Skeletal muscle tissue (tissue), 4 donors: ENCODE measurements around the gene CYP27A1. TPM values are rescaled to one million over a fixed set of nuclear protein-coding genes. Genes with fewer than 3 reads are reported as not detected.

Experiments
- H3K27ac ChIP-seq: one replicate; pipeline ENCODE4 v1.7.0; 2013; ENCODE audit warnings: mild to moderate bottlenecking, low read depth, low read length, inconsistent platforms
- H3K27me3 ChIP-seq, 3 donors: one replicate each; pipeline ENCODE4 v1.7.0; 2013; ENCODE audit warnings: low read length in 3 of 3; ENCODE audit not compliant: control insufficient read depth in 3 of 3, insufficient read depth in 3 of 3
- H3K36me3 ChIP-seq, 3 donors: one replicate each; pipeline ENCODE4 v1.7.0; 2013; ENCODE audit warnings: low read length in 3 of 3; ENCODE audit not compliant: control insufficient read depth in 3 of 3, insufficient read depth in 3 of 3
- H3K4me1 ChIP-seq, 3 donors: one replicate each; pipeline ENCODE4 v1.7.0; 2013; ENCODE audit warnings: low read length in 3 of 3, mild to moderate bottlenecking in 3 of 3; ENCODE audit not compliant: control insufficient read depth in 3 of 3, insufficient read depth in 3 of 3
- H3K4me3 ChIP-seq, 3 donors: one replicate each; pipeline ENCODE4 v1.7.0; 2013; ENCODE audit warnings: low read length in 3 of 3
- H3K9ac ChIP-seq, 3 donors: one replicate each; pipeline ENCODE4 v1.7.0; 2013; ENCODE audit warnings: low read length in 3 of 3, mild to moderate bottlenecking in 3 of 3, moderate library complexity in 2 of 3, low read depth in 1 of 3
- H3K9me3 ChIP-seq, 3 donors: one replicate each; pipeline ENCODE4 v1.7.0; 2013; ENCODE audit warnings: low read length in 3 of 3; ENCODE audit not compliant: control insufficient read depth in 3 of 3
- total RNA-seq: library from RNA; depleted of rRNA; stranded (reverse); fragments of >200 nt; gene quantifications from one replicate; pipeline ENCODE4 v1.2.3, GENCODE V29; 2014
- donor health status: Osteomylitis.

The CYP27A1 gene
- total RNA-seq, 1 donor from 2014 or later: 17.7 TPM

DNA sequence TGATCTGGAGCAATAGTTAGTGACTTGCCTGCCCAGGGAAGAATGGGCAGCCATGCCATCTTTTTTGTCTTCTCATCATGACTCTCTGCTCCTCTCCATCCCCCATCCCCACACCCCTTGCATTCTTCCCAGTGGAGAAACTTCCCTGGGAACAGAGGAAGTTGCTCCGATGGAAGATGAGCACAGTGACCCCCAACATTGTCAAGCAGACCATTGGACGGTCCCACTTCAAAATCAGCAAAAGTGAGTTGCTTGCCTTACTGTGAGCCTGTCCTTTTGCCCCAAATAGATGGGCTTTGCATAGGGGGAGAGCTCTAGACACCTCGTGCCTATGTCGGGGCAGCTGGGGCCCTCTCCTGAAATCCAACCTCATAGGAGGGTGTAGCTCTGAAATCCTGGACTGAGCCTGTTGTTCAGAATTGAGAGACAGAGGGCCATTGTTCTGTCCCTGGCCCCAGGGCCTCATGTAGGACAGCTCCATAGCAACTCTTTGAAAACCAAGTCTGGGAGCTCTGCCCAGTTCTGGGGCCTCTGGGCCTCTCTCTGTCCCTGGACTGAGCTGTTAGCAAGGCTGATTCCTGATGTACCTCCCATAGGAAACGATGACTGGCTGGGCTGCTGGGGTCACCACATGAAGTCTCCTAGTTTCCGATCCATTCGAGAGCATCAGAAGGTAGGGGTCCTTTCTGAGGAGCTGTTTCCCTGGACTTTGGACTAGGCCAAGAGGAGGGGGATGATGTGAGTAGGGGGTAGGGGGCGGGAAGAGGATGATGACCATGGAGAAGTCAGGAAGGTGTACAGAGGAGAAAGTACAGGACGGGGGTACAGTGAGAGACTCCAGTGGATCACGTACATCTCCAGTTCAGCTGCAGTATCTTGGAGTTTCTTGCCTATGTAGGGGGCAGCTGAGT lies 36.1 kb upstream of the CYP27A1 start:
- peaks cover 0 to 4% (median 0%) of the 10 kb centered on the region in 3 donors for H3K4me1 ChIP-seq
- no peak overlapping the region for H3K27ac ChIP-seq
- H3K9ac ChIP-seq: no peak overlapping the region
- H3K36me3 ChIP-seq: peaks cover 24 to 51% (median 44%) of the 10 kb centered on the region in 3 donors
- no peaks in the 10 kb centered on the region for H3K9me3 ChIP-seq
- no peak overlapping the region for H3K4me3 ChIP-seq
- H3K27me3 ChIP-seq: no peaks in the 10 kb centered on the region

DNA sequence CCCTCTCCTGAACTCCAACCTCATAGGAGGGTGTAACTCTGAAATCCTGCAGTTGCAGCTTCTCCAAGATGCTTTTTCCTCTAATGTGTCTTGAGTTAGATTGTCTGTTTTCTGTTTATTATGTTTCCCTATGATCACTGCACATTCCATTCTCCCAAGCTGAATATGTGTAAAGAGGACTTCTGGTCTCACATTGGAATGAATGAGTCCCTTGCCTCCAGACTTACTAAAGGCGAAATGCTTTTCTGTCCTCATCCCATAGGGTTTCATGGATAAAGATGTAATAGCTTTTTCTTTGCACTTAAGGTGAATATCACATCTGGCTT lies 35.5 kb upstream of the CYP27A1 start:
- Histone ChIP-seq H3K4me3 (no peak overlapping the region), H3K9ac (no peak overlapping the region), H3K27ac (no peak overlapping the region), H3K27me3 (no peaks in the 10 kb centered on the region), H3K9me3 (no peaks in the 10 kb centered on the region), H3K4me1 (peaks cover 0 to 4% (median 0%) of the 10 kb centered on the region in 3 donors), H3K36me3 (peaks cover 22 to 48% (median 44%) of the 10 kb centered on the region in 3 donors)

DNA sequence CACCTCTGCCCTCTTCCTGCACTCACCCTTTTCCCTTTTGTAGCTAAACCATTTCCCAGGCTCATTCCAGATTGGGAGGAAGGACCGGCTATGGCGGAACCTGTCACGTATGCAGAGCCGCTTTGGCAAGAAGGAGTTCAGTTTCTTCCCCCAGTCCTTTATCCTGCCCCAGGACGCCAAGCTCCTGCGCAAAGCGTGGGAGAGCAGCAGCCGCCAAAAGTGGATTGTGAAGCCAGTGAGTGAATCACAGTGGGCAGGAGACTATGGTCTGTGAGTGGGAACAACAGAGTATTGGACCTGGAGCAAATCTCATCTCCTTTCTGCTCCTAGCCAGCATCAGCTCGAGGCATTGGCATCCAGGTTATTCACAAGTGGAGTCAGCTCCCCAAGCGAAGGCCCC lies 35.0 kb upstream of the CYP27A1 start:
- peaks cover 21 to 49% (median 46%) of the 10 kb centered on the region in 3 donors for H3K36me3 ChIP-seq
- no peak overlapping the region for H3K27ac ChIP-seq
- no peak overlapping the region for H3K4me3 ChIP-seq
- no peaks in the 10 kb centered on the region for H3K27me3 ChIP-seq
- H3K9ac ChIP-seq: no peak overlapping the region
- no peaks in the 10 kb centered on the region for H3K9me3 ChIP-seq
- peaks cover 0 to 4% (median 0%) of the 10 kb centered on the region in 3 donors for H3K4me1 ChIP-seq

DNA sequence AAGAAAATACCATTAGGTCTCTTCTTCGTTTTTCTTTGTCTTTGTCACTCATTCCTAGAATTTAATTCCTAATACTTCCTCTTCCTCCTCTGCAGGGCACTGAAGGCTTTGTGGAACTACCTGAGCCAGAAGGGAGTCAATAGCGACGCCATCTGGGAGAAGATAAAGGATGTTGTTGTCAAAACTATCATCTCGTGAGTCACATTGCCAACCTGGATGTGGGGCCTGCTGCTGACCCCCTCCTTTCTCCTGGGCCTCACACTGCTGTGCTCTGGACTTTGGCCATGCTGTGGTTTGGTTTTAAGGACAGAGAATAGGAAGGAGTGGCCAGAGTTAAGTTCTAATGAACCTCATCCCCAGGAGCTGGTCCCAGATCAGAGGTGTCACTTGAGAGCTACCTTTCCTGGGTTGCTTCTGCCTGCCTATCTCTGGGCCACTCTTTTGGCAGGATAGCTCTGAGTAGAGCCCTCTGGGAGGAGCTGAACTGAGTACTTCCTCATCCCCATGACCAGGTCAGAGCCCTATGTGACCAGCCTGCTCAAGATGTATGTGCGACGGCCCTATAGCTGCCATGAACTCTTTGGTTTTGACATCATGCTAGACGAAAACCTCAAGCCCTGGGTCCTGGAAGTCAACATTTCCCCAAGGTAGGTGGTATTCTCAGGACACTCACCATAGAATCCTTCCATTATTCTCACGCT lies 33.1 kb upstream of the CYP27A1 start:
- Histone ChIP-seq H3K27me3 (no peaks in the 10 kb centered on the region), H3K27ac (no peak overlapping the region), H3K36me3 (peaks cover 30 to 66% (median 63%) of the 10 kb centered on the region in 3 donors), H3K9ac (no peak overlapping the region), H3K4me3 (no peak overlapping the region), H3K9me3 (no peaks in the 10 kb centered on the region), H3K4me1 (peaks cover 0 to 4% (median 0%) of the 10 kb centered on the region in 3 donors)

DNA sequence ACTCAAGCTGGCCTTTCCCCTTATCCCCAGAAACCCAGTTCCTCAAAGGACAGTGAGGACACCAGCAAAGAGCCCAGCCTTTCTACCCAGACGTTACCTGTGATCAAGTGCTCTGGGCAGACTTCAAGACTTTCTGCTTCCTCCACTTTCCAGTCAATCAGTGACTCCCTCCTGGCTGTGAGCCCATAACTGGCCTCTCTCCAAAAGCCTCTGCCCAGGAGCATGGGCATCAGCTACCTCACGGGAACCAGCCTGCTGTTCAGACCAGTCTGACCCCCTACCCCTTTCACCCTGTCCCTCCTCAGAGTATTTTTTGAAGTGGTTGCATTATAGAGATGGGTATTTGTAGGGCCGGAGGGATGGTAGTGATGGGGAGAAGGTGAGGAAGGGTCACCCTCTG lies 27.7 kb upstream of the CYP27A1 start:
- Histone ChIP-seq H3K4me3 (no peak overlapping the region), H3K27ac (no peak overlapping the region), H3K27me3 (no peaks in the 10 kb centered on the region), H3K36me3 (peaks cover 27 to 54% (median 44%) of the 10 kb centered on the region in 3 donors), H3K4me1 (peaks cover 0 to 4% (median 0%) of the 10 kb centered on the region in 3 donors), H3K9me3 (no peaks in the 10 kb centered on the region), H3K9ac (no peak overlapping the region)

DNA sequence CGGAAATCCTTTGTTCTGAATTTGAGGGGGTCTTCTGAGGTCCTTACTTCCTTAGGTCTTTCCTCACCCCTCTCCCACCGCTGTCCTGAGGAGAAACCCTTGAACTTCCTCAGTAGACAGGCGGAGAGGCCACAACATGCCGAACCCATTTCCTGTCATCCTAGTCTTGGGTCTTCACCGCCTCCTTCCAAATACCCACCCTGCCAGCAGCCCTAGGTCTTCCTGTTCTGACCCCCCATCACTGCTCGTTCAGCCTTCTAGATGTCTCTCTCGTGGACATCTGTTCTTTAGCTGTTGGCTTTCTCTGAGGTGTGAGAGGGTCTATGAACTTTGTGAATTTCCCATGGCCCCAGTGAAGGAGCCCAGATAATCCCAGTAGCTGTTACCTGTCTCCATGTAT lies 27.2 kb upstream of the CYP27A1 start:
- Histone ChIP-seq H3K27me3 (no peaks in the 10 kb centered on the region), H3K4me3 (no peak overlapping the region), H3K9ac (no peak overlapping the region), H3K36me3 (peaks cover 26 to 51% (median 40%) of the 10 kb centered on the region in 3 donors), H3K4me1 (peaks cover 0 to 4% (median 0%) of the 10 kb centered on the region in 3 donors), H3K27ac (no peak overlapping the region), H3K9me3 (no peaks in the 10 kb centered on the region)

DNA sequence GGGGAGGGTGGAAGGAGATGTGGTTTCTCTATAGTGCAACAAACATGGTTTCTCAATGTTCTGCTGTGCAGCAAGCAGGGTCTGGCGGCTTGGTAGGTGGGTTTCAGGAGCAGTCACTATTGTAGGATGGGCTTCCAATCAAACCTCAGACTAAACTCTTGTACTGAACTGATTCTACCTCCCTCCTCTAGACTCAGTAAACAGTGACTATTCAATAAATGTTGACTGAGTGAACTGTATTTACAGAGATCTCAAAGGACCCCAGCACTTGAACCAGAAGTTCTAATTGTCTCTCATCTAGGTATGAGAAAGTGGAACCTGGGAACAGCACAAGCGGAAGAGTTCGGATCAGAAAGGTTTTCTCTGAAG lies 26.8 kb upstream of the CYP27A1 start:
- Histone ChIP-seq H3K9me3 (no peaks in the 10 kb centered on the region), H3K27ac (no peak overlapping the region), H3K36me3 (peaks cover 22 to 47% (median 36%) of the 10 kb centered on the region in 3 donors), H3K4me1 (peaks cover 0 to 4% (median 0%) of the 10 kb centered on the region in 3 donors), H3K4me3 (no peak overlapping the region), H3K27me3 (no peaks in the 10 kb centered on the region), H3K9ac (no peak overlapping the region)

DNA sequence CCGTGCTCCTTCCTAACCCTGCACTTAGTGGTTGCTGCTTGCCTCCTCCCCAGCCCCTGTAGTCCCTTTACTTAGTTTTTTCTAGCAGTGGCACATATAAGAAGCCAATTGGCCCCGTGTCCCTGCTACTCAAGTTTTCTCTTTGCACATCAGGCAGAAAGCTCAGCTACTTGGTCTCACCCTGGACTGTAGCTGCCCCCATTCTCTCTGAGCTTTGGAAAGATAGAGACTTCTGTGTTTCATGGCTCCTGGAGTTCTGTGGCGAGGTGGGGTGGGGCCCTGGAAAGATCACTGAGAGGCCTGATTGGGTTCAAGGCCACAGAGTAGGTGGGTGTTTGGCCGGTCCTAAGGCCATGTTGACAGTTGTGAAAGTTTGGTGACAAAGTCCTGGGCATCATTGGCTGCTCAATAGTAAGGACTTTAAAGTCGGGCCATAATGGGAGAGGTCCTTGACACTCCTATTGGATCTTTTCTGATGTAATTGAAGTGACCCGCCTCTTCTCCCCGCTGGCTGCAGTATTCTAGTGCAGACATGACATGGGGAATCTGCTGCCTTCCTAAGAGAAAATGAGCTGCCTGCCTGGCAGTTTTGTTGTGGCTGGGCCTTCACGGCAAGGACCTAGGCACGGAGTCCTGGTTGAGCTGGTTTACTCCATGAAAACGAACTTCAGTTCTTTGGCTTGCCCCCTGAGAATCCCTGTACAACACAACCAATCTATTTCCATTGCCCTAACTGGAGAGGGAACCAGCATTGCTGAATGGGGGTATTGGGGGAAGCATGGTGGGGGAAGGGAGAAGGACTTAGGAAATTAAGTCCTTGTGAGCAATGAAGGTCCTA lies 26.2 kb upstream of the CYP27A1 start:
- H3K36me3 ChIP-seq: peaks cover 20 to 42% (median 30%) of the 10 kb centered on the region in 3 donors

DNA sequence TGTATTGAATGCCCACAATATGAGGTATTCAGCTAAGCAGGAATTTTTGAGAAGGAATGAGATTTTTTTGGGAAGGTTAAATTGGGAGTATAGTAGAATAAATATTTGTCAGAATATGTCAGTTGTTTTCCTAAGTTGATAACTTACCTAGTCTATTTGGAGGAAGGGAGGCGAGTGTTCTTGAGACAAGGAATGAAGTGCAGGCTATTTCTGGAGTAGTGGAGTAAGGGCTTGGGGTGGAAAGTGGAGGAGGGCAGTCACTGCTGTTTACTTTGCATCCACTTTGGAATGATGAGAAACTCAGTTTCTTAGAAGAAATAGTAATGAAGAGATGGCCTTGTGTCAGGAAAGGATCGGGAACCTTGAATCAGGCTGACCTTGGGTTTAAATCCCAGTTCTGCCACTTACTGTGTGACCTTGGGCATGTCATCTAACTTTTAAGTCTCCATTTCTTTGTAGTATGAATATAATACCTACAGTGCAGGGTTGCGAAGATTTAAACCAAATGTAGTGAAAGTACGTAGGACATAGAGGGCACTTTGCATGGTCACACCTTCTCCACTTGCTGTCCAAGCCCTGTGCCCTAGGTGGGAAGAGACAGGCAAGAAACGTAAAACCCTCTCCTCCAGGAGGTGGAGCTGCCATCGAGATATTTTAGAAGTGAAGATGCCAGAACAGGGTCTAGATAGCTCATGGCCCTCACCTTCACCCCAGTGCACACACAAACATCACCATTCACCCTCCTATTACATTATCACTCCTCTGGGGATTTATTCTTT lies 25.2 kb upstream of the CYP27A1 start:
- peaks cover 0 to 4% (median 0%) of the 10 kb centered on the region in 3 donors for H3K4me1 ChIP-seq
- H3K36me3 ChIP-seq: peaks cover 20 to 37% (median 25%) of the 10 kb centered on the region in 3 donors
- H3K9me3 ChIP-seq: no peaks in the 10 kb centered on the region
- no peak overlapping the region for H3K4me3 ChIP-seq
- no peak overlapping the region for H3K9ac ChIP-seq
- H3K27ac ChIP-seq: no peak overlapping the region
- no peaks in the 10 kb centered on the region for H3K27me3 ChIP-seq

More for the DNA sequence above, 26.2 kb upstream of the CYP27A1 start:
- no peaks in the 10 kb centered on the region for H3K27me3 ChIP-seq
- no peak overlapping the region for H3K9ac ChIP-seq
- peaks cover 0 to 4% (median 0%) of the 10 kb centered on the region in 3 donors for H3K4me1 ChIP-seq
- no peaks in the 10 kb centered on the region for H3K9me3 ChIP-seq
- H3K27ac ChIP-seq: no peak overlapping the region
- no peak overlapping the region for H3K4me3 ChIP-seq
